Bronchial epithelial cell (primary cell): Measurements from ENCODE around the gene ZNF366. TPM values are rescaled to one million over a fixed set of nuclear protein-coding genes. Genes with fewer than 3 reads are reported as not detected.

Experiments used
- DNase-seq: peaks from one replicate; pipeline ENCODE4 v3.0.0-alpha.2; 2010; ENCODE audit warnings: low read depth
- FAIRE-seq: peaks from 2 replicates; lab custom pipeline; 2011; peaks lifted over from hg19 to GRCh38; lab: Jason Lieb, UNC
- H3K27me3 ChIP-seq: 2 replicates; pipeline ENCODE4 v1.5.1; 2011; ENCODE audit warnings: low read length; ENCODE audit not compliant: control insufficient read depth, insufficient read depth
- H3K36me3 ChIP-seq: 2 replicates; pipeline ENCODE4 v1.5.1; 2011; ENCODE audit warnings: low read length; ENCODE audit not compliant: control insufficient read depth, insufficient read depth
- H3K4me3 ChIP-seq: 2 replicates; pipeline ENCODE4 v1.5.1; 2011; ENCODE audit warnings: mild to moderate bottlenecking, low read depth, low read length, control low read depth
- CTCF ChIP-seq: IDR thresholded peaks from 2 replicates; pipeline ENCODE4 v1.5.1; 2011; ENCODE audit warnings: mild to moderate bottlenecking, moderate library complexity, low read length, control low read depth, inconsistent platforms; ENCODE audit not compliant: insufficient read depth, severe bottlenecking
- total RNA-seq: library from RNA; depleted of rRNA; stranded (reverse); fragments of >200 nt; gene quantifications from 2 replicates; pipeline ENCODE4 v1.2.1, GENCODE V29; 2014

The ZNF366 gene
- total RNA-seq, 1 donor from 2014 or later, result not detected

GRCh38 chr5:72472031-72472430, 35.2 kb downstream of the ZNF366 start:
- Histone ChIP-seq H3K27me3 (no peaks in the 10 kb centered on the region), H3K4me3 (no peak overlapping the region), H3K36me3 (no peaks in the 10 kb centered on the region)
- no peak for TF ChIP-seq CTCF
- FAIRE-seq (no peak), DNase-seq (no peak)

DNA sequence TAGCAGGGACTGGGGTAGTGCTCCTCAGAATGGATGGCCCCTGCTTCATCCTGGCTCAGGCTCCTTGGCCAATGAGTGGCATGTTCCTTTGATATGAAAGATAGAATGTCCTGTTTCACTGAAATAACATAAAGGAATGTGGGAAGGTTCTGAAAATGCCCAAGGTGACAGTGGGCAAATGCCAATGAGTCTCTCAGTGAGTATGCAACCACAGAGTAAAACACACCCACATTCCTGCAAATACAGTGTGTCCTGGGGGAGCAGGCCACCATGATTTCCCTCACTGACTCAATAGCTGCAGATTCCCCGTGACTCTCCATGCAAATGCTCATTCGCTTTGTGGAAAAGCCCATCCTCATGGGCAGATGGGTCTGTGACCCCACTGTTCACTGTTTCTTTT, 36.4 kb downstream of the ZNF366 start:
- Histone ChIP-seq H3K36me3 (no peaks in the 10 kb centered on the region), H3K27me3 (no peaks in the 10 kb centered on the region), H3K4me3 (no peak overlapping the region)
- no peak for TF ChIP-seq CTCF
- FAIRE-seq (no peak), DNase-seq (peak; percentile 83)

GRCh38 chr5:72468606-72469005, 38.6 kb downstream of the ZNF366 start:
- FAIRE-seq, result no peak

DNA sequence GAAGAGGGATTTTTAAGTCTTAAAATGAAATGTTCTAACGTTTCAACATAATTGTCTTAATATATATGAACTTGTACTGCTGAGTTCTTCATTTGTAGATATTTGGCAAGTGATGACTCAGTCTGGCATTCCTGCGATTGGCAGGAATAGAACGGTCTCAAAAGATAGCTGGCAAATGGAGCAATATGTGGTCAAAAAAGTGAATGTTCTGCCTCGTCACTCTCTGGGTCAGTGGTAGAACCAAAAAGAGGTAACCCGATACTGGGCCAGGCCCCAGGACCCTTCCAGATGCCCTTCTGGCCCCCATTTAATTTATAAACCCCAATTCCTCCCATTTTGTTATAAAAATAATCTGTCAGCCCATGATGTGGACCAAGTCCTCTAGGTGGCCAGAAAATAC, 39.2 kb downstream of the ZNF366 start:
- no peak for TF ChIP-seq CTCF
- H3K4me3 ChIP-seq, result no peak overlapping the region
- FAIRE-seq (no peak), DNase-seq (peak; percentile 83)
- no peaks in the 10 kb centered on the region for H3K36me3 ChIP-seq
- H3K27me3 ChIP-seq, result no peaks in the 10 kb centered on the region

More at GRCh38 chr5:72468606-72469005, 38.6 kb downstream of the ZNF366 start:
- no peak for DNase-seq
- Histone ChIP-seq H3K27me3 (no peaks in the 10 kb centered on the region), H3K36me3 (no peaks in the 10 kb centered on the region), H3K4me3 (no peak overlapping the region)
- no peak for TF ChIP-seq CTCF

DNA sequence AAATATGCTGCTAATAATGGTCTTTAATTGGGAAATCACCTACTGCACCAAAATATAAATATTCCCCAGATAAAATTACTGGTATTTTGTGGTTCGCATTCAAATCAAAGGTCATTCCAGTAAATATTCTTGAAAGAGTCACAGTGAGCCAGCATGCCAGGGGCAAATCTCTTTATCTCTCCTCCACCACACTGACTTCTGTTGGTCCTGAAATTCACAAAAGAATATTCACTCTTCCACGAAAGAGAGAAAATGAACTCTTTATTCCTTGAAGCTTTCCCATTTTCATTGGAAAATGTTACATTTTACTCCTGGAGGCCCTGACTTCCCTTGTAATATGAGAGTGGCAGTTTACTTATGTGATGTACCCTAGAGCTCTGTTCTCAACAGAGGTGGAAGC, 39.7 kb downstream of the ZNF366 start:
- Histone ChIP-seq H3K4me3 (no peak overlapping the region), H3K27me3 (no peaks in the 10 kb centered on the region), H3K36me3 (no peaks in the 10 kb centered on the region)
- DNase-seq (no peak), FAIRE-seq (no peak)
- TF ChIP-seq CTCF, result no peak
